HUDEP-2 (cell line): ENCODE data around the gene TACR1.

ENCODE experiments used
- DNase-seq, 76 experiments: peaks; one replicate each; lab custom pipeline; 2025; ENCODE audit not compliant: unreplicated experiment in 76 of 76; lab: John Stamatoyannopoulos, UW

TACR1 gene

GRCh38 chr2:75025216-75025615 is 174.1 kb downstream of the TACR1 start:
- DNase-seq = no peak

DNA sequence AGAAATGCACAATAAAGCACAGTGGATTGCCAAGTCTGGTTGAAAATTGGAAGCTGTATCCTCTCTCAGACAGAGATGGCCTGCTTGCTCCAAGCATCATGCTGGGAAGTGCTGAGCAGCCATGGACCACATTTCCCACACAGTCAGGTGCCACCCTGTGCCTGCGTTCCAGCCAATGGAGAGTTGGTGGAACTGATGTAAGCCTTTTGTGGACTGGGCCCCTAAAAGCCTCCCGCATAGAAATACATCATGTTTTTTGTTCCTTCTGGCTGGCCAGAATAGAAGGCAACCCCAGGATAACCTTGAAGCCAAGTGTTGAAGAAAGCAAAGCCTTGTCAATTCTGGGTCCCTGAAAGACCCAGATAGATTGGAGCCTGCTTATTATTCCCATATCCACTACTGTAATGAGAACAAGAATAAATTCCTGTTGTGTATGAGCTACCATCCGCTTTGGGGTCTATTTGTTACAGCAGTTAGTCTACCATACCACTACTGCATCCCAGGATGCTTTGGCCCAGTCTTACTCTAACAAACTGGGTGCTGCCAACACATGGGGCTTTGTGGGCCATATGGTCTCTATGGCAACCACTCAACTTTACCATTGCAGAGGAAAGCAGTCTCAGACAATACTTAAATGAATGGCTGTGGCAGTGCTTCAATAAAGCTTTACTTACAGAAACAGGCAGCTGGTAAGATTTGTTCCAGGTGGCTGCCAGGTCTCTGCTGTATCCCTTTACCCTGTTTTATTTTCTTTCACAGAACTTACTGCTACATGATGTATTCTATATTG is 175.5 kb downstream of the TACR1 start:
- no peak for DNase-seq

GRCh38 chr2:75022516-75022915 is 176.8 kb downstream of the TACR1 start:
- DNase-seq = no peak

DNA sequence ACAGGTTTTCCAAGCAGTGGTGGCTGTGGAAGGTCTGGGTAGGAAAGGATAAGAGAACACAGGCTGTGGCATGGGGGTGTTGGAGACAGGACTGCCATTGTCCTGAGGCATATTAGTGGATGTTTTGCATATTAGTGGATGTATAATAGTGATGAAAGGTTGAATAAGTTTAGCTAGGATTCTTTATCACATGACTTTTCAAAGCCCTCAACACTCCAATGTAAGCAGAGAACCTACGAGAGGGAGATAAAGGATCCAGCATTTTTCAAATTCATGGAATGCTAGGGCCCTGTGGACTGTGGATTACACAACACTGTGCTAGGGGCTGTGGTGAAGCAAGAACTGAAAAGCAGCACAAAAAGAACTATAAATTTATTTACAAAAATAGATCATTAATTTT is 177.6 kb downstream of the TACR1 start:
- no peak for DNase-seq

DNA sequence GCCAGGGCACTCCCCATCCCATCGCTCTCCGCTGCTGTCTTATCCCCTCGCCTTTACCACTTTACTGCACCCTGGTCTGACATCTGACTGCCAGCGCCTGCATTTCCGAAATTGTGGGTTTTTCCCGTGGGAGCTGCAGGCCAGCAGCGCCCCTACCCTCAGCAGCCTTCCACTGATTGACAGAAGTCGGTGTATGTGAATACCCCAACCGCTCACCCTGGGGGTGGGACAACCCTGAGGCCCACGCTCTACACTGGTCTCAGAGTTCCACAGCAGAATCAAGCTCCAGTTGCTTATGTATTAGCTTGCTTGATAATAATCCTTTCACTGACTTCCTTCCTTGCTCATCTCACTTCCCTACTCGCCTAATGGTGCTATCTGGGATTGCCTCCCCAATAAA is 178.8 kb downstream of the TACR1 start:
- DNase-seq = no peak

DNA sequence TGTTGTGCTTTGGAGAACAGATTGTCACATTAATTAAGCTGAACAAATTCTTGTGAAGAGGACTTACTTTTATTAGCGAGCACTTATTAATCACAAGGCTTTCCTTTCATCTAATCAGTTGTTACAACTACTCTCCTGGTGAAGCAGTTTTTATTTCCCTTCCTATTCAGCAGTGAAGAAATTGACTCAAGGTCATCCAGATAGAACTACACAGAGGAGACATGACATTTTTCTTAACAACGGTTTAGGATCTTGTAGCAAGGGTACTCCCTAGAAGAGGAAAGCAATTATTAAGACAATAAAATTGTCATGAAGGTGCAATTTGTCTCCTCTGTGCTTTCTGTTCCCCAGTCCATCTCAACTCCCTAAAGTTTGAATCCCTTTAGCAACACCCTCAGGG is 179.5 kb downstream of the TACR1 start:
- no peak for DNase-seq

- DNase-seq = no peak
These were observed 181.2 kb downstream of the TACR1 start for GRCh38 chr2:75018162-75018561.

DNA sequence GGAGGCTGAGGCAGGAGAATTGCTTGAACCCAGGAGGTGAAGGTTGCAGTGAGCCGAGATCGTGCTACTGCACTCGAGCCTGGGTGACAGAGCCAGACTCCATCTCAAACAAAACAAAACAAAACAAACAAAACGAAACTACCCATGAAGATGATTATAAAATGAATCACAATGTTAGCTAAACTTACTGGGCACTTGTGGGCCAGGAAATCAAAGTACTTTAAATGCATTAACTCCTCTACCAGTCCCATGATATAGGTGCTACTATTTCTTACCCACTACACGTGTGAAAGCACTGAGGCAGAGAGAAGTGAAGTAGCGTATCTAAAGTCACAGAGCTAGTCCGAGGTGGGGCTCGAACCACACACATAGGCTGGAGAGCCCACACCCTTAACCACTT is 187.2 kb downstream of the TACR1 start:
- no peak for DNase-seq

GRCh38 chr2:75010571-75010970 is 188.7 kb downstream of the TACR1 start:
- DNase-seq = no peak

GRCh38 chr2:75007819-75008218 is 191.5 kb downstream of the TACR1 start:
- DNase-seq = no peak

GRCh38 chr2:75007061-75007460 is 192.3 kb downstream of the TACR1 start:
- no peak for DNase-seq

DNA sequence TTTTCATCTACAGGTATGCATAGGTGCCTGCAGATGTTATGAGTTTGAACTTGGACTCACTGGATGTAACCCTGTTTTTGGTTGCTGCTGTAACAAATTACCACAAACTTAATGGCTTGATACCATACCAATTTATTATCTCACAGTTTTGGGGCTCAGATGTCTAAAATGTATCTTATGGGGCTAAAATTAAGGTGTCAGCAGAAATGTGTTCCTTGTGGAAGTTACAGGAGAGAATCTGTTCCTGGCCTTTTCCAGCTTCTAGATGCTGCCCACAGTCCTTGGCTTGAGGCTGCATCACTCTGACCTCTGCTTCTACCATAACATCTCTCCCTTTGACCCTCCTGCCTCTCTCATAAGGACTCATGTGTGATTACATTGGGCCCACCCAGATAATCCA is 193.3 kb downstream of the TACR1 start:
- DNase-seq = no peak

- peak in 1 of 76 experiments; percentile 0 for DNase-seq
These were observed 195.5 kb downstream of the TACR1 start for GRCh38 chr2:75003773-75004172.

DNA sequence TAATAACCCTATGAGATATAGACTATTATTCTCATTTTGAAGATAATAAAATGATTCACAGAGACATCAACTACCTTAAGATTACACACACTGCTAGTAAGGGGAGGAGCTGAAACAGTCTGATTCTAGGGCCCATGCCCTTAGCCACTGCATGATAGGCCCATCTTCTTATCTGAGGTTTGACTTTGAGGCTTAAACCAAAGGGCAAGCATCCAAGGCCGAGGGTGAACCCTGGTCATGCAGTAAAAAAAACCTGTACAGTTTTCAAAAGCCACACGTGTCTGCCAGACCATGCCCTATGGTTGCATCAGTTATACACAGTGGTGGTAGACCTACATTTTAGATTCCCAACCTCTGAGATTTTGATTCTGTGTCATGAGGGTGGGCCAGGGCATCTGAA is 196.0 kb downstream of the TACR1 start:
- peak in 33 of 76 experiments; percentile 1 to 62 (median 16) for DNase-seq

DNA sequence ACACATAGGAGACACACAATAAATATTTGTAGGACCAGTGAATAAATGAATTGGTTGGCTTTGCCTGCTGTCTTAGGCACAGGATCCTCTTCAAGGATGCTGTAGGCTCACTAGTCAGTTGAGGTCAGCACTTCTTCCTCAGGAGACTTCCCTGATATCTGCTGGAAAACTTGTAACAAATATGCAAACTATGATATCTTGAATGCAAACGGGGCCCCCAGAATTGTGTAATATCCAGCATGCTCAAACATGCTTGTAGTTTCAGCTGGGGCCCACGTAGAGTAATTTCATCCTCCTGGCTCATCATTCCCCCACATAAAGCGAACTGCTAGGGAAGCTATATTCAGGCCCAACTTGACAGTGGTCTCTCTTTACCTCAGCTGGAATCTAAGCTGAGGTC is 197.3 kb downstream of the TACR1 start:
- DNase-seq = no peak

DNA sequence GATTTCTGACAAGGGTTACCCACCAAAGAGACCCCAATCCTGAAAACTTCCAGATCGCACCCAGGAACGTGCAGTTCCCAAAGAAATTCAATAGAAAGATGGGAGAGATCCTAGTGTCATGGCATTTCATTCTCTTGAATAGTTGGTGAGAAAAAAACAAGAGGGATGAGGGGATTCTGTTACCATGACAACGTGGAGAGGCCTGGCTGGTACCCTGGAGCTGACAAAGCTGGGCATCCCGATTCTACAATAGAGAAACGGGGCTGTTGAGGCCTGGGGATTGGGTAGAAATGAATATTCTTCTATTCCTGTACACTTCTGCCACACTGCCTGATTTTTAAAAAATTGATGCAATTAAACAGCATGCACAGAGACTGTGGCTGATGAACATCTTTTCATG is 199.9 kb downstream of the TACR1 start:
- no peak for DNase-seq
